ENCODE data around the gene RANBP6. TPM values are rescaled to one million over a fixed set of nuclear protein-coding genes. Genes with fewer than 3 reads are reported as not detected.

The RANBP6 gene
- polyA plus RNA-seq, 1 donor from 2014 or later: 47.6 TPM

GRCh38 chr9:5983042-5983441 lies 32.4 kb downstream of the RANBP6 start:
- Histone ChIP-seq H3K9ac (ENCODE audit: low read length) (no peak overlapping the region), H3K27ac (ENCODE audit: low read length) (no peak overlapping the region), H3K4me3 (ENCODE audit: low read length) (no peak overlapping the region), H3F3A (ENCODE audit: insufficient read depth, low read length, poor library complexity, severe bottlenecking) (no peaks in the 10 kb centered on the region), H3K79me2 (replicated peaks; ENCODE audit: insufficient read depth, low read length) (peaks cover 5% of the 10 kb centered on the region), H3K36me3 (ENCODE audit: insufficient read depth, low read length) (no peaks in the 10 kb centered on the region), H4K20me1 (ENCODE audit: insufficient read depth) (no peaks in the 10 kb centered on the region), H3K9me2 (ENCODE audit: insufficient read depth, low read length) (no peaks in the 10 kb centered on the region), H3K9me3 (ENCODE audit: low read length) (no peaks in the 10 kb centered on the region), H3K4me2 (ENCODE audit: low read length) (no peak overlapping the region), H3K27me3 (ENCODE audit: insufficient read depth, low read depth, low read length) (no peaks in the 10 kb centered on the region), H2AFZ (ENCODE audit: low read depth, low read length) (no peak overlapping the region)
- TF ChIP-seq SMC3 (conservative IDR thresholded peaks at IDR 0.05; ENCODE audit: poor library complexity) (no peak), POLR2AphosphoS5 (IDR thresholded peaks at IDR 0.05) (no peak), EZH2 (IDR thresholded peaks at IDR 0.05; ENCODE audit: borderline replicate concordance, insufficient read depth, low read length, poor library complexity, severe bottlenecking) (no peak), CTCF (IDR thresholded peaks at IDR 0.05; ENCODE audit: poor library complexity, severe bottlenecking) (no peak), EP300 (conservative IDR thresholded peaks at IDR 0.05; ENCODE audit: poor library complexity, severe bottlenecking) (no peak), REST (IDR thresholded peaks at IDR 0.05; ENCODE audit: borderline replicate concordance) (no peak), TAF1 (IDR thresholded peaks at IDR 0.05; ENCODE audit: low read depth) (no peak), RAD21 (conservative IDR thresholded peaks at IDR 0.05) (no peak), MXI1 (conservative IDR thresholded peaks at IDR 0.05; ENCODE audit: poor library complexity, severe bottlenecking) (no peak)

GRCh38 chr9:5982317-5982716 lies 33.1 kb downstream of the RANBP6 start:
- H3K27ac ChIP-seq (ENCODE audit: low read length): no peak overlapping the region
- H3K4me3 ChIP-seq (ENCODE audit: low read length): no peak overlapping the region
- no peaks in the 10 kb centered on the region for H3K36me3 ChIP-seq (ENCODE audit: insufficient read depth, low read length)
- no peak for TF ChIP-seq TAF1 (IDR thresholded peaks at IDR 0.05; ENCODE audit: low read depth)
- H3K9me2 ChIP-seq (ENCODE audit: insufficient read depth, low read length): no peaks in the 10 kb centered on the region
- no peak overlapping the region for H3K9ac ChIP-seq (ENCODE audit: low read length)
- H2AFZ ChIP-seq (ENCODE audit: low read depth, low read length): no peak overlapping the region
- no peaks in the 10 kb centered on the region for H3K9me3 ChIP-seq (ENCODE audit: low read length)
- no peaks in the 10 kb centered on the region for H3K27me3 ChIP-seq (ENCODE audit: insufficient read depth, low read depth, low read length)
- no peaks in the 10 kb centered on the region for H4K20me1 ChIP-seq (ENCODE audit: insufficient read depth)
- H3F3A ChIP-seq (ENCODE audit: insufficient read depth, low read length, poor library complexity, severe bottlenecking): no peaks in the 10 kb centered on the region
- H3K79me2 ChIP-seq (replicated peaks; ENCODE audit: insufficient read depth, low read length): peaks cover 5% of the 10 kb centered on the region
- H3K4me2 ChIP-seq (ENCODE audit: low read length): no peak overlapping the region

- H3K9ac ChIP-seq (ENCODE audit: low read length): no peak overlapping the region
- no peaks in the 10 kb centered on the region for H3K9me2 ChIP-seq (ENCODE audit: insufficient read depth, low read length)
- H3K36me3 ChIP-seq (ENCODE audit: insufficient read depth, low read length): no peaks in the 10 kb centered on the region
- no peak overlapping the region for H3K4me3 ChIP-seq (ENCODE audit: low read length)
- H3K9me3 ChIP-seq (ENCODE audit: low read length): no peaks in the 10 kb centered on the region
- H2AFZ ChIP-seq (ENCODE audit: low read depth, low read length): no peak overlapping the region
- no peaks in the 10 kb centered on the region for H3K27me3 ChIP-seq (ENCODE audit: insufficient read depth, low read depth, low read length)
- TF ChIP-seq TAF1 (IDR thresholded peaks at IDR 0.05; ENCODE audit: low read depth): no peak
- TF ChIP-seq CTCF (IDR thresholded peaks at IDR 0.05; ENCODE audit: poor library complexity, severe bottlenecking): no peak
- no peak for TF ChIP-seq POLR2AphosphoS5 (IDR thresholded peaks at IDR 0.05)
- TF ChIP-seq EZH2 (IDR thresholded peaks at IDR 0.05; ENCODE audit: borderline replicate concordance, insufficient read depth, low read length, poor library complexity, severe bottlenecking): no peak
- TF ChIP-seq EP300 (conservative IDR thresholded peaks at IDR 0.05; ENCODE audit: poor library complexity, severe bottlenecking): no peak
- no peak for TF ChIP-seq REST (IDR thresholded peaks at IDR 0.05; ENCODE audit: borderline replicate concordance)
- no peak for TF ChIP-seq RAD21 (conservative IDR thresholded peaks at IDR 0.05)
- TF ChIP-seq SMC3 (conservative IDR thresholded peaks at IDR 0.05; ENCODE audit: poor library complexity): no peak
- TF ChIP-seq MXI1 (conservative IDR thresholded peaks at IDR 0.05; ENCODE audit: poor library complexity, severe bottlenecking): no peak
- H3K4me2 ChIP-seq (ENCODE audit: low read length): no peak overlapping the region
- H4K20me1 ChIP-seq (ENCODE audit: insufficient read depth): no peaks in the 10 kb centered on the region
- no peaks in the 10 kb centered on the region for H3F3A ChIP-seq (ENCODE audit: insufficient read depth, low read length, poor library complexity, severe bottlenecking)
- H3K79me2 ChIP-seq (replicated peaks; ENCODE audit: insufficient read depth, low read length): peaks cover 5% of the 10 kb centered on the region
- H3K27ac ChIP-seq (ENCODE audit: low read length): no peak overlapping the region
Measured at GRCh38 chr9:5978523-5978922, 36.9 kb downstream of the RANBP6 start.

All from neural cell (in vitro differentiated cells).